Measurements from ENCODE around the gene MUC6.

Gene MUC6

DNA sequence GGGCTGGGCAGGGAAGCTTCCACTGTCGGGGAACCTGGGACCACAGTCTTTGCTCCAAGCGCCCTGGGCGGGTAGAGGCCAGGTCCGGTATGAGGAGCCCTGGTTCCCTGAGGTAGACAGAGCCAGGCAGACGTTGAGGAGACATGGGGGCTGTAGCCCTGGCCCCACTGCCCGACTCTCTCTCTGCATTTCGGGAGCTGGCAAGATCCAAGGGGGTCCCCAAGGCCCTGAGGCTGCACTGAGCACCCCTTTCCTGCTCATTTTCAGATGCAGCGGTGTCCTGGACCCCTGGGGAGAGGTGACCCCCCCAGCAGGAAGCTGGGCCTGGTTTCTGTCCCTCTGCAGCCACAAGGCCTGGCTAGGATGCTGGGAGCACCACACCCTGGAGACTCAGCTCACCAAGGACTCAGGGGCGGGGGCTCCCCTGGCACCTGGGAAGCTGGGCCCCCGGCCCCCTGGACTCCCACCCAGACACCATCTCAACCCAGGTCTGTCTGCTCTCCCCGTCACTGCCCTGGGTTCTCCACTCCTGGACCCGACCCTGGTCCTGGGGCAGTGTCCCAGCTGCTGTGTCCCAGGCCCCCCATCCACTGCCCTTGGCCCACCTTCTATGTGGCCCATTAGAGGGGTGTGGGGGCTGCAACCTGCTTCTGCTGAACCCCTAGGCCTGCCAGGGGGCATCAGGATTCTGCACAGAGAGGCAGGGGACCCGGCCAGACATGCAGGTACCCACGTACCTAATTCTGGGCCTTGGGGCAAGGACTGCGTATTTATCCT, 15.0 kb upstream of the MUC6 start:
- DNase-seq, result no peak

DNA sequence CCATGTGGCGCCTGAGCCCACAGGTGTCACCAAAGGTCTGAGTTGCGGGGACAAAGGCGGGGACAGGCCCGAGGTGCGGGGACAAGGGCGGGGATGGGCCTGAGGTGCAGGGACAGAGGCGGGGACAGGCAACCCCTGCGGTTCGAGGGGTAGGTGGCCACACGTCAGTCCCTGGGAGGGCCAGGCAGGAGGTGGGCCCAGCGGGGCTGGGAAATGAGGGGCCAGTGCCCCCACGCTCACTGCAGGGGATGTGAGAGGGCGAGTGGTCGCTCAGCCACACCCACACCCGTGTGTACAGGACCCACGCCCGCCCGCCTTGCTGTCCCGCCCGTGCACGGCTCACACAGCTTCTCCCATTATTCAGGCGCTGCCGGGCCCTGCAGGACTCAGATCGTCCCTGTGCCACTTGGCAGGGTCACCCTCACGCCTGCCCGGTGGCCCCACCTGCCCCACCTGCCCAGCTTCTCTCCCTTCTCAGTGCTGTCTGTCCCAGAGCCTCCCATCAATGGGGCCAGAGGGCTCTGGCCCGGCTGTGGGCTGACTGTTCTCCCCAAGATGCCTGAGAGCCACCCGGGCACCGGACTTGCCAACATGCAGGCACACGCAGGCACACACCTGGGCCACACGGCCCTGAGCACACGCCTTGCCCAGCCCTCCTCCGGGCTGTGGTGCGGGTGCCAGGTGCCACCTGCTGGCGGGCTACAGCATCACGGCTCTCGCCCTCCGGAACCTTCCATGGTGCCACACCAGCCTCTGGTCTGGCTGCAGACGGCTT, 14.2 kb upstream of the MUC6 start:
- DNase-seq, result peak in 39 of 58 donors; percentile 4 to 70 (median 33)

GRCh38 chr11:1049911-1050580, 13.5 kb upstream of the MUC6 start:
- DNase-seq, result no peak

- no peak for DNase-seq
Observed at GRCh38 chr11:1049431-1049891, 12.9 kb upstream of the MUC6 start.

GRCh38 chr11:1049071-1049405, 12.5 kb upstream of the MUC6 start:
- no peak for DNase-seq

DNA sequence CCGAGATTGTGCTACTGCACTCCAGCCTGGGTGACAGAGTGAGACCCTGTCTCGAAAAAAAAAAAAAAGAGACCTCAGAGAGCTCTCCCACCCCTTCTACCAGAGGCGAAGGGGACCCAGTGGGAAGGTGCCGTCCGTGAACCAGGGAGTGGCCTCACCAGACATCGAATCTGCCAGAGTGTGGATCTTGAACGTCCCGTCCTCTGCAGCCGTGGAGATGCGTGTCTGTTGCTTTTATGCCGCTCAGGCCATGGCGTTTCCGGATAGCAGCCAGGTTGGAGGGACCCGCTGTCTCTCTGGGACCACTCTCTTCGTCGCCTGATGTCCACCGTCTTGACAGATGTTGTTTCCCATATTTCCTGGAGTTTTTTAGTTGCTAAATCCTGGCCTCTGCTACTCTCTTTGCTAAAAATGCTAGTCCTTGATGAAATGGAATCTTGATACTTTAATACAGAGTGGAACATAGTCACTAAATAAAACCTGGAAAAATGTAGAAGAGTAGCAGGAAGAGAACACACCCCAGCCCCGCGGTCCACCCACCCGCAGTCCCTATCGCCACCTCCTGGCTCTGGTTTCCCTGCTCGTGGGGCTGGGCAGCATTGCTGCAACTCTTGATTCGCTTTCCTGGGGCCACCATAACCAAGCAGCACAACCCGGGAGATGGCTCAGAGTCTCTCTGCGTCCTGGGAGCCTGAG, 12.0 kb upstream of the MUC6 start:
- DNase-seq, result no peak

DNA sequence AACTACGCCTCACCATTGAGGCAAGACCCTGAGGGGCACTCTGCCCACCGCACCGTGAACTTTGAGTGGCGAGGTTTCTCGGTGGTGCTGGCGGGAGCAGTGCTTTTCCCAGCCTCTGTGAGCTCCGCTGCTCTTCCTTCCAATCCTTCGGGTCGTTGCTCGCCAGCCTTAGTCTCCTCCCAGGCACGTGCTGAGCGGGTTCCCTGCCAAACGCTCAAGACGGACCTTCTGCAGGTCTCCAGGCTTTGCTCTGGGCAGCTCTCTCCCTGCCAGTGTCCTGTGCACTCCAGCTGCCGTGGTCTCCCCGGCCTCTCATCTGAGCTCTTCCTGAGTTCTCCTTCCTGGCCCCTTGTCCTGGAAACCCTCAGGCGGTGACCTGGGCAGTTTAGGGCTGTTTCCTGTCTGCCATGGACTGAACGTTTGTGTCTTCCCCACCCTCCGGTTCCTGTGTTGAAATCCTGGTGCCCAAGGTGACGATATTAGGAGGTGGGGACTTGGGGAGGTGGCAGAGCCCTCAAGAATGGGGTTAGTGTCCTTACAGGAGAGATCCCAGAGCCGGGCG, 11.2 kb upstream of the MUC6 start:
- DNase-seq, result no peak

DNA sequence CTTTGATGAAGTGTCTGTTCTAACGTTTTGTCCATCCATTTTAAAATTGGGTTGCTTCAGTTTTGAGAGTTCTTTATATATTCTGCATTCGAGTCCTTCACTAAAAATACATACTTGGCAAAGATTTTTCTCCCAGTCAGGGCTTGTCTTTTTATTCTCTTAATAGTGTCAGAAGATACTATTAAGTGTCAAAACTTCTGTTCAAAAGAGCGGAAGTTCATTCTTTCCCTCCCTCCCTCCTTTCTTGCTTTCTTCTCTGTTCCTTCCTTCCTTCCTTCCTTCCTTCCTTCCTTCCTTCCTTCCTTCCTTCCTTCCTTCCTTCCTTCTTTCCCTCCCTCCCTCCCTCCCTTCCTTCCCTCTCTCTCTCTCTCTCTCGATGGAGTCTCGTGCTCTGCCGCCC, 7.6 kb upstream of the MUC6 start:
- no peak for DNase-seq

DNA sequence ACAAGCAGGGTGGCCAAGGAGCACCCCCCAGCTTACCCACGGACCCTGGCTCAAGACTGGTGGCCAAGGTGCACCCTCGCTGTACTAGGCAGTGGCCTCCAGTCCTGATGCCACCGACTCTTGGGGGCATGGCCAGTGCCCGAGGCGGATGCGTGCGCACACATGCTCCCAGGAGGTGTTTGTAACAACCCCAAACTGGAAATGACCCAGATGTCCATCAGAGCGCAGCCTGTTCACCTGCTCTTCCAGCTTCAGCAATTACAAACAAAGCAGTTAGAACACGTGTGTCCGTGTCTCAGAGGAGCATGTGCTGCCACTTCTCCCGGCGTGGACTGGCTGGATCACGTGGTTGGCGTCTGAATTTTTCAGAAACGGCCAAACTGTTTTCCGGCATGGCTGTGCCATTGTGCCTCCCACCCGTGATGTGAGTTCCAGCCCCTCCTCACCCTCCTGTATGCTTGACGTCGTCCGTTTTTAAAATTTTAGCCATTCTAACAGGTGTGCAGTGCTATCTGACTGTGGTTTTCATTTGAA, 7.1 kb upstream of the MUC6 start:
- no peak for DNase-seq

- no peak for DNase-seq
Observed at GRCh38 chr11:1042626-1043562, 6.4 kb upstream of the MUC6 start.

- DNase-seq, result no peak
Observed at GRCh38 chr11:1041936-1042608, 5.6 kb upstream of the MUC6 start.

GRCh38 chr11:1041471-1041870, 5.0 kb upstream of the MUC6 start:
- DNase-seq, result no peak

GRCh38 chr11:1041149-1041467, 4.6 kb upstream of the MUC6 start:
- DNase-seq, result no peak

DNA sequence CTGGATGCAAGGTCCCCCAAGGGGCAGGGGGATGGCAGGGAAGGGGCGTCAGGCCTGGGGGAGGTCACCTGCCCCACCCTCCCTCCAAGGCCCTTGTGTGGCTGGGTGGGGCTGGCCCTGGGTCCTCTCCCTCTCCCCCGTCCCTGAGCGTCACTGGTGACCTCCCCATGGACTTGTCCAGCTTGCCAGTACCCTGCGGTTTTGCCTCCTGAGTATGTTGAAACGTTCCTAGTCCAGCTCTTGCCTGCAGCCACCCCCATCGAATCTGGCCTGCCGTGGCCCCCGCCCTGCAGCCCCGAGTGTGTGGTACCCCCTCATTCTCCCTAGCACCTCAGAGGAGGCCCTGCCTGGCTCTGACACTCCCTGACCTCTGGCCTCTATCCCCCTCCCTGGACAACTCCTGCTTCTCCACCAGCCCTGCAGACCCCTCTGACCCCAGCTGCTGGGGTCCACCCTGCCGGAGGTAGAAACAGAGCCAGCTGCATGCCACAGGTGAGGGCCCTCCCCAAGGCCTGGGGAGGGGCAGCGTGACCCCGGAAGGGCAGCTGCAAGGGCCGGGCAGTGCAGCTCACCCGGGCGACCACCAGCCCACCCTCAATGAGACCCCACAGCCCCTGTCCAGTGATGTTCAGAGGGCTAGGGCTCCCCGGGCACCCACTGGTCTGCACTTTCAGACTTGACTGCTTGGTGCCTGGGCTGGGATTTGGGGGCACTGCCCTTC, 4.1 kb upstream of the MUC6 start:
- no peak for DNase-seq

DNA sequence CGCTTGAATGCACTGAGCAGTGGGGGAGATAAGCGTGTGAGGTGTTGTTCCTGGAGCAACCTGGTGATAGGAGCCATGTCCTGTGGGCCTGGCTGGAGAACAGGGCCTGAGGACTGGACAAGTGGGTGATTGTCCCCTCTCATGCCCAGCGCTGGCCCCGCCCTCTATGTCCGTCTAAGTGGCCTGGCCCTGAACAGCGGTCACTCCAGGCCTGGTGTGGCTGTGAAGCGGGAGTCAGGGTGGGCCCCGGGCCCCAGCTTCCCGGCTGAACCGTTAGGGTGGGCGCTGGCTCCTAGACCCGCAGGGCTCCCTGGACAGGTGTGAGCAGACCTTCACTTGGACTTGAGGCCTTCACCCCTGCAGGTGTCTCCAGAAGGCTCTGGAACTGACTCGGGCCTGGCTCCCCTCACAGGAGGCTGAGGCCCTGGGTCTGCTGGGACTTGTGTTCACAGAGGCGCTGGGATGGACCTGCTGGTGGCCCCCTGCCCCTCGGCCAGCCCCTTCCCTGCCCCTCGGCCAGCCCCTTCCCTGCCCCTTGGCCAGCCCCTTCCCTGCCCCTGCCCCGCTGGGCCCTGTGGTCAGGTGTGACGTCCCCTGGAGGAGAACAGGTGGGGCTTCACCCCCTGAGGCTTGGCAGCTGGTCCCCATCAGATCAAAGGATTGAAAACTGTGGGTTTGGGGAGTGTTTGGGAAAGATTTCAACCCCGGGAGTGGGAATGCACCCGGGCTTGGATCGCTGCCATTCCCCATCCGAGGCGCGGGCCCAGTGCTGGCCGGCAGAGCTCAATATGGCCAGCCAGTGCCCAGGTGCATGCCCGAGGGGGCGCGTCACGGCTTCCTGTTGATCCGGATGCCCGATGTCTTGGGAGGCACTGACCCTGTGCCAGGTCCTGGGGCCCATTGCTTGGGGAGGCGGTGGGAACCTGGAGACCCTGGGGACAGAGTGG, 3.2 kb upstream of the MUC6 start:
- DNase-seq, result no peak

DNA sequence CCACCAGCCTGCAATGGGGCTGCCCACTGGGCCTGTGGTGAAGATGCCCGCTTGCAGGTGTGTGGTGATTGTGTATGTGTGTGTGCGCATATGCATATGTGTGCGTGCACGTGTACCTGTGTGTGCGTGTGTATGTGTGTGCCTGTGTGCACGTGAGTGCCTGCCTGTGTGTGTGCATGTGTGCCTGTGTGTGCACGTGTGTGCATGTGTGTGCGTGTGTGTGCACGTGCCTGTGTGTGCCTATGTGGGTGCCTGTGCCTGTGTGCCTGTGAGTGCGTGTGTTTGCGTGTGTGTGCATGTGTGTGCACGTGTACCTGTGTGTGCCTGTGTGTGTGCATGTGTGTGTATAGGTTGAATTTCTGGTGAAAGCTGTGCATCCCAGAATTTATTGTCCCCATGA, 2.4 kb upstream of the MUC6 start:
- DNase-seq, result no peak

GRCh38 chr11:1038361-1038760, 1.8 kb upstream of the MUC6 start:
- DNase-seq, result no peak

Measured in anterior cingulate cortex (tissue), 58 donors.